ENCODE results near the gene GYPB.
"Not testable (repeated sequence)": the region's sequence is repeated elsewhere in the genome, so short reads cannot be mapped to it uniquely, and the experiment has no call there.

DNA sequence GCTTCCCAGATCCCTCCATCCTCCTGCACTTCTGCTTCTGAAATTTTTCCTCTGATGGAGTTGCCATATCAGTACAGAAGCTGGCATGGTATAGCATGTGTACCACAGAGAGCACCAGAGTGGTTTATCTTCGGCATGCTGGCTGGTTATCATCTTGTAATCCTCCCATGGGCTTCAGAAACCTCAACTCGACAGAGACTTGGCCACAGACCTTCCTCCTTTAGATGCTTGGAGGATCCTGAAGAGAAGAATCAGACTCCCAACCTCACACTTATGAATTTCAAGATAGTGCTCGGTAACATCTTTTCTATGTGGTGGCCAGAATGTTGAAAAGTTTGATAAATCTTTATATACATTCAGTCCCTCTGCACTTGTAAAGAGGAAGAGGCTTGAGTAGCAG is 63.9 kb downstream of the GYPB start:
- TF ChIP-seq, protein P1, sequence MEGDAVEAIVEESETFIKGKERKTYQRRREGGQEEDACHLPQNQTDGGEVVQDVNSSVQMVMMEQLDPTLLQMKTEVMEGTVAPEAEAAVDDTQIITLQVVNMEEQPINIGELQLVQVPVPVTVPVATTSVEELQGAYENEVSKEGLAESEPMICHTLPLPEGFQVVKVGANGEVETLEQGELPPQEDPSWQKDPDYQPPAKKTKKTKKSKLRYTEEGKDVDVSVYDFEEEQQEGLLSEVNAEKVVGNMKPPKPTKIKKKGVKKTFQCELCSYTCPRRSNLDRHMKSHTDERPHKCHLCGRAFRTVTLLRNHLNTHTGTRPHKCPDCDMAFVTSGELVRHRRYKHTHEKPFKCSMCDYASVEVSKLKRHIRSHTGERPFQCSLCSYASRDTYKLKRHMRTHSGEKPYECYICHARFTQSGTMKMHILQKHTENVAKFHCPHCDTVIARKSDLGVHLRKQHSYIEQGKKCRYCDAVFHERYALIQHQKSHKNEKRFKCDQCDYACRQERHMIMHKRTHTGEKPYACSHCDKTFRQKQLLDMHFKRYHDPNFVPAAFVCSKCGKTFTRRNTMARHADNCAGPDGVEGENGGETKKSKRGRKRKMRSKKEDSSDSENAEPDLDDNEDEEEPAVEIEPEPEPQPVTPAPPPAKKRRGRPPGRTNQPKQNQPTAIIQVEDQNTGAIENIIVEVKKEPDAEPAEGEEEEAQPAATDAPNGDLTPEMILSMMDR (IDR thresholded peaks at IDR 0.05): not testable (repeated sequence)
- not testable (repeated sequence) for TF ChIP-seq EZH2 (IDR thresholded peaks at IDR 0.05)
